HL-60/S4 treated with retinoic acid at 250 ng/mL for 4 days and 3 days (cell line): ENCODE data around the gene KRTAP5-9.
"Not testable (repeated sequence)": the region's sequence is repeated elsewhere in the genome, so short reads cannot be mapped to it uniquely, and the experiment has no call there.

Experiments used
- in situ Hi-C: fragments of 300-500 bp; cut with MboI; formaldehyde crosslinking; loops from 2 replicates; pipeline ENCODE4 v1.7.0; 2022; ENCODE audit warnings: low sequenced_read_pairs

The KRTAP5-9 gene

GRCh38 chr11:71581826-71582225 is 33.6 kb downstream of the KRTAP5-9 start:
- in situ Hi-C loops: no loop called here

DNA sequence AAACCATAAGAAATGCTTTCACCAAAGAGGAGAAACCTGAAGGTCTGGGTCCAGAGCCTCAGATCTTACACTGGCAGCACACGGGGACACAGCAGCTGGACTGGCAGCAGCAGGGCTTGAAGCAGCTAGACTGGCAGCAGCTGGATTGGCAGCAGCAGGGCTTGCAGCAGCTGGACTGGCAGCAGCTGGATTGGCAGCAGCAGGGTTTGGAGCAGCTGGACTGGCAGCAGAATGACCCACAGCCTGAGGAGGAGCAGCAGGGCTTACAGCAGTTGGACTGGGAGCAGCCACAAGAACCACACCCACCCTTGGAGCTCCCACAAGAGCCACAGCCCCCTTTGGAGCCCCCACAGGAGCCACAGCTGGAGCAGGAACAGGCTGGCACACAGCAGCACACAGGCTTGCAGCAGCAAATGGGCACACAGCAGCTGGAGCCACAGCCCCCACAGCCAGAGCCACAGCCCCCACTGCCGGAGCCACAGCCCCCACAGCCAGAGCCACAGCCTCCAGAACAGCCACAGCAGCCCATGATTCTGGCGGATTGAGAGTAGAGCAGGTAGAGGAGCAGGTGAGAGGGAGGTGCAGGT is 34.2 kb downstream of the KRTAP5-9 start, which contains the start of gene KRTAP5-11:
KRTAP5-11 (minus strand) TSS at position 567 of the 587 bp plus-strand sequence; CDS start at position 529, 38 bp downstream.
- in situ Hi-C loops: no loop called here

DNA sequence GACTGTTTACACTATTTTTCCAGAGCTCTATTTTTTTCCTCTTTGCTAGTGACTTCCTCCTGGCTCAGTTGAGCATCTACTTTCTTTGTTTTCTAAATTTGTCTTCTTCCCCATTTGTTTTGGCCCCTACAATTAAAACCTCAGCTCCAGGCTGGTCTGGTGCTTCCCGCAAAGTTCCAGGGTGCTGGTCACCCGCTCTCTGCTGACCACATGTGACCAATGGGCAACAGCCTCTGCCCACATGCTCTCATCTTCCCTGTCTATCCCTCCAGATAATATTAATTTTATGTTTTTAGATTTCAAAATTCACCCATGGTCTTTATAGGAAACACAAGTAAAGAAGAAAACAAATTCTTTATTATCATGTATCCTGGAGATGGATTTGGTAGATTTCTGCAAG is 34.7 kb downstream of the KRTAP5-9 start:
- in situ Hi-C loops: not testable (repeated sequence)

GRCh38 chr11:71585673-71586072 is 37.5 kb downstream of the KRTAP5-9 start:
- in situ Hi-C loops: not testable (repeated sequence)

DNA sequence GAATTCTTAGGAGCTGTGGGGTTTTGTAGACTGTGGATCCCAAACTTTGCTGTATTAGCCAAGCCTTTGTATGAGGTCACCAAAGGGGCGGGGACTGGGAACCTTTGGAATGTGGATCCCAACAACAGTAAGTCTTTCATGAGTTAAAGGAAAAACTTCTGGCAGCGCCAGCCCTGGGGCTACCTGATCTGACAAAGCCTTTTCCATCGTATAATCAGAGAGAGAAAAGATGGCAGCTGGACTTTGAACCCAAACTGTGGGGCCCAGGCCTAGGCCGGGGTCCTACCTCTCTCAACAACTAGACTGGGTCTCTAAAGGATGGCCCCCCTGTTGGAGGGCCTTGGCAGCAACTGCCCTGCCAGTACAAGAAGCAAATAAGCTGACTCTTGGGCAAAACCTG is 40.1 kb downstream of the KRTAP5-9 start:
- in situ Hi-C loops: not testable (repeated sequence)

- in situ Hi-C loops: not testable (repeated sequence)
Observed at GRCh38 chr11:71588822-71589545, 40.8 kb downstream of the KRTAP5-9 start.

DNA sequence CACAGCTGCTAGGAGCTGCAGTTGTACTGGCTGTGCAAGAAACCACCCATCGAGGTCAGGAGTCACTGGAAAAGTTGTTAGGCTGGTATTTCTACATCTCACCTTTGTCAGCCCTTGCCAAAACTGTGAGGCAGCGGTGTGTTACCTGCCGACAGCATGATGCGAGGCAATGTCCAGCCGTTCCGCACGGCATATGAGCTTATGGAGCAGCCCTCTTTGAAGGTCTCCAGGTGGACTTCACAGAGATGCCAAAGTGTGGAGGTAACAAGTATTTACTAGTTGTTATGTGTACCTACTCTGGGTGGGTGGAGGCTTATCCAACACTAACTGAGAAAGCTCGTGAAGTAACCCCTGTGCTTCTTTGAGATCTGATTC is 41.3 kb downstream of the KRTAP5-9 start:
- in situ Hi-C loops: not testable (repeated sequence)
